Measurements from ENCODE around the gene LRRN3.

The LRRN3 gene

DNA sequence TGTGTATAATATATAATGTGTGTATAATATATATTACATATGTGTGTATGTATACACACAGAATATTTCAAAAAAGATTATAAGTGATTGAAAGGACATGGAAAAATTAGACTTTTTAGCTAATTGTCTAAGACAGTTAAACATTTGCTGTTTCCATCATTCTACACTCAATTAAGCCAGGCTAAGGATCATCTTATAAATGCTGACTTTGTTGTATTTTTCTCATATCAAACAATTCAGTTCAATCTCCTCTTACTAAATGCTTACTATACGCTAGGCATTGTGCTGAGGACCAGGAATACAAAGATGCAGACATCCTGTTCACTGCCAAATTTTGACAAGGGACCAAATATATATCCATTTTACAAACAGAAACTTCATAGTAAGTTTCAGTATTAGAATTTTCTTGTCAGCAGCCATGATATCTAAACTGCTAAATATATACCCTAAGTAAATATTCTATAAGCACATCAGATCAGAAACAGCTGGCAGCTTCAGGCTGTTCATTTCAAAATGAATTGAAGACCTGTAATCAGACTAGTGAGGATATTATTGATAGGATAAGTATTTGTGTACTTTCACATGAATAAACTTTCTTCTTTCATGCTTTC lies 10.3 kb upstream of the LRRN3 start:
- no peak for DNase-seq

DNA sequence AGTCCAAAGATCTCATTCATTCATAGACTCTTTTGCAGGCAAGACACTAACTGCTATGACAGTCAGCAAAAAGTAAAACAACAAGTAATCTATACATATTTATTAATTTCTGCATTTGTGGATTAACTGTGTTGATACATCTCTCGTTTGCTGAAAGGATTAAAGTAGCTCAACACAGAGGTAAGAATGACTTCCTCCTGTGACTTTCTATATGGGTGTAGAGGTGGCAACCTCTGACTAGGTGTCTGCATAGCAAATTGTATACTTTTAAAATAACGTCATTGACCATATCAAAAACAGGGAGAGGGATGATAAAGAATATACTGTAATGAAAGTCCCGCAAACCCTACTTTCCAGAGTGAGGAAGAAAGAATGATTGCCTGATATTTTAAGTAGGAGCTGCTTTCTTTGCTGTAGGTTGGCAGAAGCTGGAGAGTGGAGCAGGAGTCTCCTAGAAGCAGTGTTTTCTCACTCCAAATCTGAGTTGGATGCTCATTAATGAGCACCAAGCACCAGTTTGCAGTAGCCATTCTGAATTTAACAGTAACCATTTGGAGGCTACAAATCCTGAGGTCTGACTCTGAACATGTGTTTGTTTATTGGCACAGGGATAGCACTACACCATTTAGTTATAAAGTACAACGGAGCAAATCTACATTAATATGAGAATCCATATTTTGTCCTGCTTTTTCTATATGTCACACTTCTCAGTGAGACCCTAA lies 9.2 kb upstream of the LRRN3 start:
- no peak for DNase-seq

DNA sequence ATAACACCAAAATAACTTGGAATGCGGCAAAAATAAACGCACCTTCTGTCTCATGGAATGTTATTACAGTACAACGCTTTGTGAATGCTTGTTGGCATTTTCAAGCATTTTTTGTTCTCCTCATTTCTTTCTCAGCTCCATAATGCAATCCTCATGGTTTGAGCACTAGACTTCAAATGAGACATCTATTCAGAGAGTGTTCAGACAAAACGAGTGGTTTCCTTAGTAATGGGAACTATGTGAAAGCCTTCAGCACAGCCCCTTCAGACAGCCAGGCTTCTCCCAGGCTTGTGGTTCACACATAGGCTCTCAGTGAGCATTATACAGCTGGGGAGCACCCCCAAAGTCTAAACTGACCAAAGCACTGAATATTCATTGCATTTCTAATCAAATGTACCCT lies 8.6 kb upstream of the LRRN3 start:
- no peak for DNase-seq

DNA sequence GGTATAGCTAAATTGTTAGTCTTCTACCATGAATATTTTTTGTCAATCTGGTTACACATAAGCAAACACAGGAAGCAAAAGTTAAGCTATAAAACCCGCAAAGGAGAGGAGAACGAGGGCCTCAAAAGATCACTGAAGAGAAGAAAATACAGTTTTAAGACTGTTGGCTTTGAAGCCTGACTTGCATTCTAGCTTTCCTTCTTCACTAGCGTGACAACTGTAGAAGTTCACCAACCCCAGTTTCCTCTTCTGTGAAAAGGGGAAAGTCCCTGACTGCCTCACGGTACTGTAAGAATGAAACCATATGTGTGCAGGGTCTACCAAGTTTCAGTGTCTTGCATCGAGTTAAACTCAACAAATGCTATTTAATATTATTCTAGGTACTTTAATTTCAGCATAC lies 7.5 kb upstream of the LRRN3 start:
- no peak for DNase-seq

DNA sequence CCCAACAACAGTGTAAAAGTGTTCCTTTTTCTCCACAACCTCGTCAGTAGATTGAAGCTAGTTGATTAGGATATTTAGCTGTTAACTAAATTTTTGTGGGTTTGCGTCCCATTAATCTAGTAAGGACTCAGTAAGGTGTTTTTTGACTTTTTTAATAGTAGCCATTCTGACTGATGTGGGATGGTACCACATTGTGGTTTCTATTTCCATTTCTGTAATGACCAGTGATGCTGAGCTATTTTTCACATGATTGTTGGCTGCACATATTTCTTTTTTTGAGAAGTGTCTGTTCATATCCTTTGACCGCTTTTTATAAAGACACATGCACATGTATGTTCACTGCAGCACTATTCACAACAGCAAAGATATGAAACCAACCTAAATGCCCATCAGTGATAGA lies 5.6 kb upstream of the LRRN3 start:
- no peak for DNase-seq

DNA sequence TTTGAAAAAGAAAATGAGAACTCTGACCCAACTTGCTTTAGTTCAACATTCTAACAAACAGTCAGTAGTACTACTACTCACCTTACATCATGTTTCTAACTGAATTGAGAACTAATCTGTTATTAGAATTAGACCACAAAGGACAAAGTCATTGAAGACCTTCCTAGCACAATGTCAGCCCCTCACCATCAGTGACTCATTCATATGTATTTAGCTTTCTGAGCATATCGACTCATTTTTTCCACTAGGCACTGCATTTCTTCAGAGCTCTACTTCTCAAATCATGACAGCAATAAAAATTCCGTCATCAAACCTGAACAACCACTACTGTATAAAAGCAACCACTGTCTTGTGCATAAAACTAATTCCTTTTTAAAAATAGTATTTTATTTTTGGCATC lies 4.4 kb upstream of the LRRN3 start:
- no peak for DNase-seq

DNA sequence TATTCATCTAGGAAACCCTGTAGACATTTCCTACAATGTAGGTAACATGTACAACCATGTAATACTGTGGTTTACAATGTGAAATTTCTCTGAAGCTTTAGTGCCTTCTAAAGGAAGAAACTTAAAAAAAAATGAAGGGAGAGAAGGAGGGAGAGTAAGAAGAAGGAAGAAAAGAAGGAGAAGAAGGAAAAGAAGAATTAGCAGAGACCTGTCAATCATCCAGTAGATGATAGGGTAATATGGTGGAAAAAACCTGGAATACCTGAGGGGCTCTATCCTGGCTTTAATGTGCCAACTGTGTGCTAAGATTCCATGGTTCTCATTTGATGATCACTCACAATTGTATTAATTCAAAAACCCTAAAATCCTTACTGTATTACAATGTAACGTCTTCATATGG lies 2.6 kb upstream of the LRRN3 start:
- DNase-seq = no peak

DNA sequence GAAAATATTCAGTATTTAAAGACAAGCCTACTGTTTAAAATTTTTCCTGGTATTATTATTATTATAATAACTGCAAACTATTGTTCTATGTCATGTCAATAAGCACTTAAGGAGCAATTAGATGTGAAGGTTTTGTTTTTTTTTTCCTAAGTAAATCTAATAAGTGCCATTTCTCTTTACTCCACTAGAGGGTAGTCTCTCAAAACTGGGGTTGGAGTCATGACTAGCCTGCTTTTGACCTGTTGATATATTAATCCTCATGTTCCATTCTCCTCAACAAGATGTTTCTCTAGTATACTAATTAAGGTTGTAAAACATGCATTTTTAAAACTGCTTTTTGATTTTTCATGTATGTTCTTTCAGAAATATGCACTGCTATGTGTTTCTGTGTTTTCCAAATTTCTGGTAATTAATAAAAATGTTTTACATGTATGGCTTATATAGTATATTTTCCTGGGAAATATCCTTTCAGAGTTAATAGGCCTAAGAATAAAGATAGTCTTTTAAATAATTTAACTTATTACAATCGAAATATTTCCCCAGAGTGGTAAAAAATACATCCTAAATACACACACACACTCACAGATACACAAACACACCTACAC lies 1.0 kb upstream of the LRRN3 start:
- peak; percentile 81 for DNase-seq

DNA sequence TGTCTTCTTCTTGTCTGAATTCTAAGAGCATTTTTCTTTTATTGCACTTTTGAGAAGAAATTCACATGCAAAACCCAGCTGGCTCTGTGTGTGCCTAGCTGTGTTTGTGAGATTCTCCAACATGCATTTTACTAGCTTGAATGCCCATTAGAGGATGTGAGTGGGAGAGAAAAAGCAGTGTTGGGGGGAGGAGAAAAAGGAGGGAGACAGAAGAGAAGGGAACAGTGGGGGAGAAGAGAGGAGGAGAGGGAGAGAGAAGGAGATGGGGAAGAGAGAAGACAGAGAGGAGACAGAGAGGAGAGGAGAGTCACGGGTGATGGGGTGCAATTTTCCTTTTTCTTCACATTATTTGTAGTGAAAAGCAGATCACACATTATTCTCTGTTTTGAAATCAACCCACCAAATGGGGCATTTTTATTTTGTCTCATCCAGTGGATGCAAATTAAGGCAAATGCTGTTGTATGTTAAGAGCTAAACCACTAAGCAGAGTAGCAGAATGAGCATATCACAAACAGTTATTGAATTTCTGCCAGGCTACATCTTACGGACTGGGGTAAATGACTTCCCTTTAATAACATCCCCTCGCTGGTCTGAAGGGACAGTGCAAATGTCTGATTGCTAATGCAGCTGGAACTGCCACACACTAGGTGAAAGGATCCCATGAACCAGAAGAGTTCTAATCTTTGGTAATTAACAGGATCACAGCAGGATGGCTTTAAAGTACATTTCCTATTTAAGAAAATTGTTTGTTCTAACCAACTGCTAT lies 849 bp downstream of the LRRN3 start:
- DNase-seq = peak; percentile 27

DNA sequence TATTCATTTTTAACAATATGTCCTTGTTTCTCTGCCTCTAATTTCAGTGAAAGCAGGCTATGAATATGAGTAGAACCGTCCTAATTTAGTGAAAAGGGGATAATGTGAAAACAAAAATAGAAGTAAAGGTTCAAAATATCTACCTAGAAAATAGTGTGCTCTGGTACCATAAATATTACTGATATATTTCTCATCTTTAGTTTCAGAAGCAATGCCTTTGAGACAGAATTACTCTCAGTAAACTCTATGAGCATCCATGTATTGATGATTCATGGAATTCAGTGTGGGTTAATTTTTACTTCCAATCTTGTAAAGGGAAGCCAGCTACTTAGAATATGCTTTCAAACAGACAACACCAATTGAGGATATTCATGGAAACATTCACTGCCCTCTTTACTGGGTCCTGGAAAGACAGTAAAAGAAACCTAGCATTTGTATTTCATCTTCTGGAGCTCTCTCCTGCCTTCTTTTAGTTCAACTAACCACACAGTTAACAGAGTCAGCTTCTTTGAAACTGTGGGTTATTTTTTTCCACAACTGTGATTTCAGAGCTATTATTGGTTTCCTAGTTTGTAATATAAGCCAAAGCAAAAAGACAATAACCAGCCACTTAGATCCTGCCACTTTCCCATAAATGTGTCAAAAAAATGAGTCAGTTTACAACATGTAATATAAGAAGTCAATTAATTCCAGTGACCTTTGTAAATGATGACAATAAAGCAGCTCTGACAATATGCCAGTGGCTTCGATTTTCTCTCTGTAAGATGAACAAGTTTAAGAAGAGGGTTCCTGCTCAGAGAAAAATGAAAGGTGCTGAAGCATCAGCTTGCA lies 1.7 kb downstream of the LRRN3 start:
- no peak for DNase-seq

DNA sequence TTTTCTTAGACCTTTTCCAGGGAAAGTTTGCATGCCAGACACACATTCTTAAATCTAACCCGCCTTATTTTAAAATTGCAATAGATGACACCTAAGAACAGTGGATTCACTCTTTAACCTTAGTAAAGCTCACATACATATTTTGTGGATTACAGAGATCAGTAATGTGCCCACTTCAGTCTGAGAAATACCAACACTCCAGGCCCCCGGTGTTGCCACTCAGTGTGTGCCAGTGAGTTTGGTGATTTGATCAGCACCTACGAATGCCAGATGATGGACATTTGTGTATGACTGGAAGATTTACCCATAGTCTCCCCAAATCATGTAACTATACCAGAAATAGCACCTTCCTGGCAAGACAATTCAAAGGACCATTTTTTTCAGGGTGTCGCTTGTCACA lies 2.6 kb downstream of the LRRN3 start:
- no peak for DNase-seq

DNA sequence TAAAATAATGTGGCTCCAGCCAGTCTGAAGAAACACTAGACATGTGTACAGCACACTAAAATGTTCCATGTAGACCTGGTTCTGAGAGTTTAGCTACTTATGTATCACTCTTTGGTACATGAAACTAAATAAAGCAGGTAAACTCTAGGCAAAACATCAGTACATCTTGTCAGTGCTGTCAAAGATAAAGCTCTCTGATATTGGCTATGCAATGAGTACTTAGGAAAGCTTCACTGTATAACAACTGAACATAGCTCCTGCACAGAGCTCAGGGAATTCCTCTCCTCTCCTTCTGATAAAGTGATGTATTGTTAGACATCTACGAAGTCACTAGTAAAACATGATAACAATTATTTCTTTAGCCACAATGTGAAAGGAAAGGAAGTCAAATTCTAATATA lies 3.5 kb downstream of the LRRN3 start:
- DNase-seq = no peak

DNA sequence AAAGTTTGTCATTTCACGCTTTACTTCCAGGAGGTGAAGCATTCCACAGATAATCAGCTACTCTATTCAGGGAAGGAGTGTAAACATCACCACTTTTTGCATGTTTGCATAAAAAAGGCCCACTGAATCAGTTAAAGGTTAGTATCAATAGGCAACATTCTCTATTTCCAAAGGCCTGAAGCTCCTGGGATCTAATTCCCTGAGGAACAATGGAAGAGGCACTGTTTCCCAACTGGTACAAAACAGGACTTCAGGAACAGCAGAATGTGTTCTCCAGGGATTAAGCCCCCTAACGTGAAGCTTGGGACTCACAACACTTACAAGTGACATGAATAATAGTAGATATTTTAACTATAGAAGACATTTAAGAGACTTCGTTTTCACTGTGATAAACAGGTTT lies 6.1 kb downstream of the LRRN3 start:
- no peak for DNase-seq

DNA sequence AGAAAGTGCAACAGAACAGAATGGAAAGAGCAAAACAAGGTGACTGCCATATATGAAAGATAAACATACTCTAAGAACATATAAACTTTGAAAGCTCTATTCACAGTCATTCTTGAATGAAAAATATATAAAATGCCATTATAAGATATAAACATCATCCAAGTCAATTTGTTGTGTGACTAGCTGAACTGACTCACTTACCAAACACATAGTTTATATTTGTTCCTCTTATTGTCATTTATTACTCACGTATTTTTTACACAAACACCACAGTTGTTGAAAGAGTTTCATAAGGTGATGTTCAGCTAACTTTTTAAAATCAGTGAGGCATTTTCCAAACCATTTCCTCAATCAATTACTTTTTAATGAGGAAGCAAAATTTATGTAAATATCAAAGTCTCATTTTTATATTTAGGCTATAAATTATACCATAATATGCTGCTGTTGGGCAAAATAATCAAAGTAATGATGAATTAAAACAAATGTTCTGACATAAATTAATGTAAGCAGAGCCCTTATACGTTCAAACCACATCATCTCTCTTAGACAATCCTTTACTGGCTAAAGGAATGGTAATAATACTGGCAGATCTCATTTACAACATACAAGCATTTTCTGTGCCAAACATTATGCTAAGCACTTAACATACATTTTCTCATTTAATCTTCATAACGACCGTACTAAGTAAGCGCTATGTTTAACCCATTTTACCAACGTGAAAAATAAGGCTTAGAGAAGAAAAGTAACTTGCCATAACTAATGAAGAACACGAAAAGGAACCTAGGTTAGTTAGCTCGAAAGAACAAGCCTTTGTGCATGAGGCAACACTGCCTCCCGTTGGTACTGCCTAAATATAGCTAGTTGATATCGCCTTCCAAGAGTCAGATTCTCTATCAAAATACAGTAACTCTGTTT lies 7.3 kb downstream of the LRRN3 start:
- DNase-seq = peak; percentile 61

DNA sequence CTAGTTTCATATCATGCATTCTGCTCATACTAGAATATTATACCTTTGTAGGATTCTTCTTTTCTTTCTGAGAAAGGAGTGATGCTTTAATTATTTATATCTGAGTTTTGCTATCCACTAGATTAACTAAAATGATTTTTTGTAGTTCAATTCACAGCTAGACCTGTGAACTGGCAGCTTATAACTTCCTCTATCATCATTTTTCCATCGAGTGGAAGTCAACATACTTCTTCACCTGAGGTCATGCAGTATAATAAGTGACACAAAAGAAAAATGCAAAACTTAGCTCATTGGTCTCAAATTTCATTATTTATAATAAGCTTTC lies 8.0 kb downstream of the LRRN3 start:
- no peak for DNase-seq

DNA sequence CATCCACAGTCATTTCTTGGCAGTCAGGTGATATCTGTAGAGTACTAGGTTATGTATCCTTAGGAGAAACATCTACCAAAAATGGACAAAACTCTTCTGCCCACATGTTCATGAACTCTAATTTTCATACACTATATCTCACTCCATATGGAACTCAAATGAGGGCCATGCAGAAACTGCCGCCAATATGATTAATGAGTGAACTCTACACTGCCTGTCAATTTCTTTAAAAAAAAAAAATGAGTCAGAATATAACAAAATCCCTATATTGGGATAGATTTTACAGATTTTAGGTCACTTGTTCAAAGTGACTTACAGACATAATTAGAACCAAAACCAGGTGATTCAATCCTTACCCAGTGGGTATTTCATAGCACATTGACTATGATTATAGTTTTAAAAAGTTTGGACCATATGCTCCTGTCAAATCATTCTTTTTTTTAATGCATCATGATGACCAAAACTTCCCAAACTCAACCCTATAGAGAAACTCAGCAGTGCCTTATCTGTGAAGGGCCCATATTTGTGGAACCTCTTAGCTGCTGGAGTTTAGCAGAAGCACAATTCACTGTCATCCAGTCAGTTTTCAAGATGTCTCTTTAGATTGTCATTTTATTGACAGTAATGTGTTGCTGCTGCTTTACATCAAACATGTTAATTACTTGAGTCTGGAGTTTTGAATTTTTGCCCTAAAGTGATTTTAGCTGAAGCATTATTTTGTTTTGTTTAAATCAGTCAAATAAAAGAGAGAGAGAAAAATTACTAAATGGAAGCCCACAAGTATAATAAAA lies 11.1 kb downstream of the LRRN3 start:
- DNase-seq = no peak

DNA sequence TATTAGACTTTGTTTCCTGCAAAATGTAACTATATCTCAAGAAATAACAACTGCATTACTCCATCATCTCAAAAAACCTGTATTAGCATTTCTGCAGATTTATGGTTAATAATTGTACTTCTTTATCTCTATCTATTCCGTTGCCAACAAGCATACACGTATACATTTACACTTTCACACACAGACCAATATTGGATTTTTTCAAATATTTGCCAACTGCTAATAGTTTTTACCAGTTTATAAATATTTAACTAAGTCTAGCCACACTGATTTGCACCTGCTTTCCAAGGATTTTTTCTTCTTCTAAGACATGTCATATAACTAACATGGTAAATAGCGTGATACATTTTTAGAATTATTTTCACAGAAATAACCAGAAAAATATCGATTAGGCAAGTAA lies 12.2 kb downstream of the LRRN3 start:
- DNase-seq = no peak

DNA sequence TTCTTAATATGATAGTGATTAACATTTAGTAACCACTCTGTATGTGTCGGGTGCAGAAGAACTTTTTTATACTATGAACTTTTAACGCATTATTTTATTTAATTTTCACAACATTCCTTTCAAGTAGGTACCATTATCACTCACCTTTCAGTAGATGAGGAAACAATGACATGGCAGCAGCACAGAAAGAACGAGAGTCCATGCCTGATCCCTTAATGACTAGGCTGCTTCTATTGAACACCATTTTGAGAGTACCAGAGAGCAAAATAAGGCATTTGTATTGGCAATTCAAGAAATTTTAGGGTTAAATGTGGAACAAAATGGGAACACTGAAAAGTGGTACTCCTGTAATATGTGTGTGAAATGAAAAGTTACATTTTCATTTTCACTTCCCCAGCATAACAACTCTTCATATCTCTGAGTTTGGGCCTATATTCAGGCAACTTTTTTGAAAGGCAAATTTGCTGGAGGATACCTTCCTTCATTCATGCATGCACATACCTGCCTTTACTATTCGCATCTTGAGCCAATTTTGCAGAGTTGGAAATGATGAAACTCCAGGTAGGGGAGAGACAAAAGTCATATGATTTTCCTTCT lies 12.8 kb downstream of the LRRN3 start:
- no peak for DNase-seq

DNA sequence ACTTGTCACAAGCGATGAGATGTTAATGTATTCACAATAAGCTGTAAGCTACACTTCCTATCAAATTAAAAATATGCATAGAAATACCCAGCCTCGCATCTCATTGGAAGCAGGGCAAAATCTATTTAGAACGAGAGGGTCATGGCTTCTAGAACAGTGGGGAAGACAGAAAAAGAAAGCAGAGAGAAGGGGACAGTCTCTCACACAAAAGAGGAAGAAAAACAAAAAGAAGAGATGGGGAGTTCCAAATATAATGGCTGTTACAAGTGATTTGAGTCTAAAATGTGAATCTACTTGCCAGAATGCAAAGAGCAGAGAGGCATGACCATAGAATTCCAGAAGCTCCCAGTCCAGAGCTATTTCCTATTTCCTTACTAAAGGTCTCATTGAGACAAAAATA lies 13.8 kb downstream of the LRRN3 start:
- no peak for DNase-seq

DNA sequence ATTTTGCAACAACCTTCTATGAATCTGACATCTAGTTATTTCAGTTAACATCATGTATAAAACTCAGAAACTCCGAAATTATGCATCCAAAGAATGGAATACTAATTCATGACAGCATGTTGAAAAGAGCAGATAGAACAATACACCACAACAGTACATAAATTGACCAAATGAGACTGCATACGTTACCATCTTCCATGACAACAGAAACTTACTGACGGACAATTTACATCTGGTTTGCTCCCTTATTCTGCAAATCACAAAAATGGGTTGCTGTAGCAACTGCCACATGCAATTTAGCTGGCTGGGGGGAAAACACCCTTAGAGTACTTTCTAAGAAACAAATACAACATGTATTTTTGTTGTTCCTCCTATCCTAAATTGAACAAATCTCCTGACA lies 14.3 kb downstream of the LRRN3 start:
- DNase-seq = no peak

DNA sequence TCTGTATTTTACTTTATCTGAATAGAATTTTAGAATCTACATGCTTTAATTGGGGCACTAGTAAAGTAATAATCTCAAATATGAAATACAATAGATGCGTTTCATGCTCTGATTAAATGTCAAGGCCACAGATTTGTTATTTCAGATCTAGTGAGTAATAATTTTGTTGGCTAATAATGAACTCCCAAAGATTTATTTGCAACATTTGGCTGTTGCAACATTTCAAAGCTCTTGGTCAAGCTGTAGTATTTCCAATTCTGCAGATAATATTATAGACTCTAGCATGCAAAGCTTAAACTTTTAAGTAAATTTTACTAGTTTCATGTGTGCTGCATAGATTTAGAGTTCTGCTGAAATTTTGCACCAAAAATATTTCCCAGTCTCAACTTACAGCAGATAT lies 16.7 kb downstream of the LRRN3 start:
- DNase-seq = no peak
